Stimulated activated naive CD8-positive, alpha-beta T cell treated with anti-CD3 and anti-CD28 coated beads, Interleukin-15, Interleukin-2, amounts not matched to agents 100 U/mL and 50 U/mL, for 24 hours (primary cell): ENCODE results near the gene ADGRB3.

Experiments
- ATAC-seq: fragments of 150-1000 bp; cut with Tn5 transposase; one replicate; pipeline ENCODE4 v1.10.0; 2021
- DNase-seq: peaks from one replicate; pipeline ENCODE4 v3.0.0; 2021

Gene ADGRB3

GRCh38 chr6:68704485-68704884 is 69.4 kb downstream of the ADGRB3 start:
- DNase-seq (no peak), ATAC-seq (no peak)

- DNase-seq = no peak
Observed at GRCh38 chr6:68709091-68709490, 74.0 kb downstream of the ADGRB3 start.

GRCh38 chr6:68709882-68710281 is 74.8 kb downstream of the ADGRB3 start:
- ATAC-seq (no peak), DNase-seq (no peak)

More at GRCh38 chr6:68709091-68709490, 74.0 kb downstream of the ADGRB3 start:
- ATAC-seq = no peak

- no peak for DNase-seq
- ATAC-seq = no peak
Observed at GRCh38 chr6:68710496-68710895, 75.4 kb downstream of the ADGRB3 start.

- ATAC-seq (no peak), DNase-seq (no peak)
Observed at GRCh38 chr6:68710916-68711315, 75.8 kb downstream of the ADGRB3 start.

- DNase-seq (no peak), ATAC-seq (no peak)
Observed at GRCh38 chr6:68711386-68712000, 76.4 kb downstream of the ADGRB3 start.

- ATAC-seq (no peak), DNase-seq (no peak)
Observed at GRCh38 chr6:68716620-68717019, 81.5 kb downstream of the ADGRB3 start.

GRCh38 chr6:68718385-68719073 is 83.4 kb downstream of the ADGRB3 start:
- no peak for ATAC-seq
- DNase-seq = no peak

GRCh38 chr6:68719761-68720160 is 84.7 kb downstream of the ADGRB3 start:
- DNase-seq (no peak), ATAC-seq (no peak)

- no peak for DNase-seq
- no peak for ATAC-seq
Observed at GRCh38 chr6:68722891-68723527, 87.9 kb downstream of the ADGRB3 start.

- DNase-seq = no peak
- ATAC-seq = no peak
Observed at GRCh38 chr6:68724060-68724459, 89.0 kb downstream of the ADGRB3 start.

- no peak for DNase-seq
- ATAC-seq = no peak
Observed at GRCh38 chr6:68726337-68726736, 91.3 kb downstream of the ADGRB3 start.

- ATAC-seq (no peak), DNase-seq (no peak)
Observed at GRCh38 chr6:68726992-68727391, 91.9 kb downstream of the ADGRB3 start.

- ATAC-seq = no peak
- no peak for DNase-seq
Observed at GRCh38 chr6:68727699-68728098, 92.6 kb downstream of the ADGRB3 start.

- no peak for ATAC-seq
- no peak for DNase-seq
Observed at GRCh38 chr6:68728159-68728979, 93.3 kb downstream of the ADGRB3 start.

- DNase-seq = no peak
- no peak for ATAC-seq
Observed at GRCh38 chr6:68729377-68729903, 94.4 kb downstream of the ADGRB3 start.

- DNase-seq (no peak), ATAC-seq (no peak)
Observed at GRCh38 chr6:68730291-68731054, 95.4 kb downstream of the ADGRB3 start.

GRCh38 chr6:68732423-68732822 is 97.3 kb downstream of the ADGRB3 start:
- DNase-seq (no peak), ATAC-seq (no peak)

- no peak for ATAC-seq
Observed at GRCh38 chr6:68735866-68736265, 100.8 kb downstream of the ADGRB3 start.

GRCh38 chr6:68737061-68737460 is 102.0 kb downstream of the ADGRB3 start:
- ATAC-seq (no peak), DNase-seq (no peak)

More at GRCh38 chr6:68735866-68736265, 100.8 kb downstream of the ADGRB3 start:
- no peak for DNase-seq

- DNase-seq (no peak), ATAC-seq (no peak)
Observed at GRCh38 chr6:68738039-68738438, 103.0 kb downstream of the ADGRB3 start.
